Measurements from ENCODE around the gene HLA-DPA1. TPM values are rescaled to one million over a fixed set of nuclear protein-coding genes. Genes with fewer than 3 reads are reported as not detected.
A peak's percentile ranks its signal among the peaks of the same experiment; 100 is the strongest.

The HLA-DPA1 gene
- total RNA-seq, 1 donor from 2014 or later = 491 TPM

- Histone ChIP-seq H3K9me3 (no peaks in the 10 kb centered on the region), H3K4me3 (no peak overlapping the region), H3K36me3 (no peaks in the 10 kb centered on the region), H3K27ac (no peak overlapping the region), H3K4me1 (no peaks in the 10 kb centered on the region), H3K27me3 (peaks cover 35% of the 10 kb centered on the region)
- TF ChIP-seq CTCF (IDR thresholded peaks at IDR 0.05) = no peak
- intact Hi-C loops (cut with DNase I) = no loop called here
- DNase-seq (no peak), ATAC-seq (no peak)
Measured at GRCh38 chr6:33116841-33117711, 43.6 kb upstream of the HLA-DPA1 start.

GRCh38 chr6:33116417-33116816 is 43.0 kb upstream of the HLA-DPA1 start:
- intact Hi-C loops (cut with DNase I) = no loop called here
- Histone ChIP-seq H3K4me1 (no peaks in the 10 kb centered on the region), H3K27me3 (peaks cover 35% of the 10 kb centered on the region), H3K27ac (no peak overlapping the region), H3K4me3 (no peak overlapping the region), H3K9me3 (no peaks in the 10 kb centered on the region), H3K36me3 (no peaks in the 10 kb centered on the region)
- TF ChIP-seq CTCF (IDR thresholded peaks at IDR 0.05) = no peak
- DNase-seq (no peak), ATAC-seq (no peak)

GRCh38 chr6:33114406-33114805 is 41.0 kb upstream of the HLA-DPA1 start:
- Histone ChIP-seq H3K36me3 (no peaks in the 10 kb centered on the region), H3K4me1 (no peaks in the 10 kb centered on the region), H3K4me3 (no peak overlapping the region), H3K27me3 (peaks cover 35% of the 10 kb centered on the region), H3K27ac (no peak overlapping the region), H3K9me3 (no peaks in the 10 kb centered on the region)
- peak; percentile 19 for ATAC-seq
- no peak for TF ChIP-seq CTCF (IDR thresholded peaks at IDR 0.05)
- intact Hi-C loops (cut with DNase I) = no loop called here
- no peak for DNase-seq

- TF ChIP-seq CTCF (IDR thresholded peaks at IDR 0.05) = no peak
- peaks cover 35% of the 10 kb centered on the region for H3K27me3 ChIP-seq
Measured at GRCh38 chr6:33113755-33114154, 40.3 kb upstream of the HLA-DPA1 start.

GRCh38 chr6:33112148-33112547 is 38.7 kb upstream of the HLA-DPA1 start:
- Histone ChIP-seq H3K9me3 (no peaks in the 10 kb centered on the region), H3K36me3 (no peaks in the 10 kb centered on the region), H3K4me3 (no peak overlapping the region), H3K27me3 (peaks cover 24% of the 10 kb centered on the region), H3K4me1 (no peaks in the 10 kb centered on the region), H3K27ac (no peak overlapping the region)
- DNase-seq (no peak), ATAC-seq (peak; percentile 94)
- TF ChIP-seq CTCF (IDR thresholded peaks at IDR 0.05) = no peak
- intact Hi-C loops (cut with DNase I) = no loop called here

More at GRCh38 chr6:33113755-33114154, 40.3 kb upstream of the HLA-DPA1 start:
- no peak for ATAC-seq
- DNase-seq = no peak
- no peak overlapping the region for H3K4me3 ChIP-seq
- no peaks in the 10 kb centered on the region for H3K36me3 ChIP-seq
- H3K4me1 ChIP-seq = no peaks in the 10 kb centered on the region
- no peaks in the 10 kb centered on the region for H3K9me3 ChIP-seq
- H3K27ac ChIP-seq = no peak overlapping the region
- intact Hi-C loops (cut with DNase I) = no loop called here
